Epithelial cell of esophagus (primary cell): ENCODE data around the gene GSC2.
A peak's percentile ranks its signal among the peaks of the same experiment; 100 is the strongest.

Source experiments
- DNase-seq: peaks from one replicate; pipeline ENCODE4 v3.0.0; 2010; ENCODE audit warnings: low read depth
- H3K4me3 ChIP-seq: 2 replicates; pipeline ENCODE4 v1.5.1; 2011; ENCODE audit warnings: mild to moderate bottlenecking, low read length, control low read depth
- CTCF ChIP-seq: IDR thresholded peaks from 2 replicates; pipeline ENCODE4 v1.5.1; 2011; ENCODE audit warnings: low read depth, mild to moderate bottlenecking, low read length, control low read depth, inconsistent platforms; ENCODE audit not compliant: insufficient read depth; ENCODE audit errors: missing control alignments

The GSC2 gene

GRCh38 chr22:19177164-19178064 lies 27.3 kb upstream of the GSC2 start:
- no peak for DNase-seq
- peak overlapping the region; percentile 50 for H3K4me3 ChIP-seq
- TF ChIP-seq CTCF: no peak

GRCh38 chr22:19176732-19177131 lies 26.6 kb upstream of the GSC2 start:
- TF ChIP-seq CTCF: no peak
- no peak for DNase-seq
- H3K4me3 ChIP-seq: peak overlapping the region; percentile 50

- H3K4me3 ChIP-seq: no peak overlapping the region
- no peak for DNase-seq
- no peak for TF ChIP-seq CTCF
Observed at GRCh38 chr22:19176175-19176643, 26.1 kb upstream of the GSC2 start.

DNA sequence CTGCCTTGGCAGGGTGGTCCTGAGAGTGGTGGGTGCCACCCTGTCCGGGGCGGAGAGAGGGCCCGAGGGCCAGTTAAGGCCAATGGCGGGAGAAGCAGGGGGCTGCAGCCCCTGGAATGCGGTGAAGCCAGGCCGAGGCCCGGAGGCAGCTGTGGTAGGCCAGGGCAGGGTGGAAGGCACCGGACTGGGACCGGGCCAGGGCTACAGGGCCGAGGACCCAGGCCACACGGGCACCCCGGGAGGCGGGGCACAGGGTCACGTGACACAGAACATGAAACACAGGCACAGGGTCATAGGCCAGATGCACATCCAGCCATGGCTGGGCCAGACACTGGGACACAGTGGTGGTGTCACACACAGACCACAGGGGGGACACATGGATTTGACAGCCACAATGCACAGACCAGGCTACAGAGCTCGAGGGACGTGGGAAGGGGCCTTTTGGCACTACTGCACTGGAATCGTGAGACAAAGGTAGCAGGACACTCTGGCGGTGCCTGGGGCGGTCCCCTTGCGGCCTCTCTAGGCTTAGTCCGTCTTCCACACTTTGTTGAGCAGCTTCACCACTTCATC lies 25.6 kb upstream of the GSC2 start:
- no peak for DNase-seq
- H3K4me3 ChIP-seq: no peak overlapping the region
- no peak for TF ChIP-seq CTCF

DNA sequence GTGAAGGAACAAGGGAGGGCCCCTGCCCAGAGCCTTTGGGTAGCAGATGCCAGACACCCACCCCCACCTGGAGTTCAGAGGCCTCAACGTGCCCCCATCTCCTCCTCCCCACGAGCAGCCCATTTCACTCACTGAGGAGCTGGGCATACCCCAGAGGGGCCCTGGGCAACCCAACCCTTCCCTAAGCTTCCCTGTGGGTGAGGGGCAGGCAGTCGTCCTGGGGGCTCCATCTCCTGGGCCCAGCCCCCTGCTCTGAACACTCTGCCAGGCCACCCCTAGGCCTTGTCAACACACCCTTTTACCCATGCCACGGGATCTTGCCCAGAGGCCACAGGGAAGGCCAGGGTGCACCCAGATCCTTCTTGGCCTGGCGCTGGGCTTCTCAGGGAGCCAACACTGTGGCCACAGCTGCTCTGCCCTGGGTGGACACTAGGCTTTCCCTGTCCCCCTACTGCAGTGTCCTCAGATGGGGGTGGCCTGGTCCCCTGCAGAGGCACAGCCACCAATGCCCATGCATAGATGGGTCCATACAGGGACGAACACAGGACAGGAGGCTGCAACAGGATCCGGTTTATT lies 25.0 kb upstream of the GSC2 start:
- TF ChIP-seq CTCF: no peak
- no peak overlapping the region for H3K4me3 ChIP-seq
- no peak for DNase-seq

GRCh38 chr22:19174106-19175025 lies 24.3 kb upstream of the GSC2 start:
- no peak for TF ChIP-seq CTCF
- peak; percentile 53 for DNase-seq
- no peak overlapping the region for H3K4me3 ChIP-seq
